HG03196 (cell line): ENCODE data around the gene LSM7.

Experiments
- ATAC-seq: cut with Tn5 transposase; IDR thresholded peaks from one replicate; pipeline ENCODE4 v1.9.1; 2021; ENCODE audit not compliant: unreplicated experiment

Gene LSM7

GRCh38 chr19:2328401-2329148 lies at the start of gene LSM7, which contains the start of gene SPPL2B:
LSM7 (minus strand) TSS chr19:2328586; CDS start chr19:2328566, 20 bp downstream.
SPPL2B (plus strand) TSS chr19:2328684; CDS start chr19:2328710, 26 bp downstream.
- ATAC-seq, result peak; percentile 54

- no peak for ATAC-seq
Measured at GRCh38 chr19:2376784-2377519, 48.6 kb upstream of the LSM7 start.

DNA sequence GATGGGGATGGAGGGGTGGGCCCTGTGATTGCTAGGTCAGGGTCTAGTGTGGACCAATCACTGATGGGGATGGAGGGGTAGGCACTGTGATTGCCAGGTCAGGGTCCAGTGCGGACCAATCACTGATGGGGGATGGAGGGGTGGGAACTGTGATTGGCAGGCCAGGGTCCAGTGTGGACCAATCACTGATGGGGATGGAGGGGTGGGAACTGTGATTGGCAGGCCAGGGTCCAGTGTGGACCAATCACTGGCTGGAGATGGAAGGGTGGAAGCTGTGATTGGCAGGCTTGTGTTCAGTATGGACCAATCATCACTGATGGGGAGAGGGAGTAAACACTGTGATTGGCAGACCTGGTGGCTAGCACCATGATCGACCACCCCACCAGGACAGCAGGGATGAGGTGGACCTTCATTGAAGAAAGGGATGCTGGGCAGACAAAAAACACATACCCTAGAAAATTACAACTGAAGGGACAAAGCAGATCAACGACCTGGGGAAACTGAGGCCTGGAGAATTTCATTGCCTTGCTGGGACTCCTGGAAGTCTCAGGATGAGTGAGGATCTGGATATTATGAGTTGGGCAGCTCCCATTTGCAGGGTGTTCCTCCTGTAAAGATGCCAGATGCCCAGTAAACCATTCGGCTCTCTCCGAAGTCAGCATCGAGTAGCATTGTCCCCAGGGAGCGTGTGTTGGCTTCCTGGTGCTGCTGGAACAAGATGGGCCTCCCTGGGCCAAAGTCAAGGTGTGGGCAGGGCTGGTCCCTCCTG lies 47.2 kb upstream of the LSM7 start:
- no peak for ATAC-seq

- no peak for ATAC-seq
Measured at GRCh38 chr19:2374808-2375207, 46.4 kb upstream of the LSM7 start.

DNA sequence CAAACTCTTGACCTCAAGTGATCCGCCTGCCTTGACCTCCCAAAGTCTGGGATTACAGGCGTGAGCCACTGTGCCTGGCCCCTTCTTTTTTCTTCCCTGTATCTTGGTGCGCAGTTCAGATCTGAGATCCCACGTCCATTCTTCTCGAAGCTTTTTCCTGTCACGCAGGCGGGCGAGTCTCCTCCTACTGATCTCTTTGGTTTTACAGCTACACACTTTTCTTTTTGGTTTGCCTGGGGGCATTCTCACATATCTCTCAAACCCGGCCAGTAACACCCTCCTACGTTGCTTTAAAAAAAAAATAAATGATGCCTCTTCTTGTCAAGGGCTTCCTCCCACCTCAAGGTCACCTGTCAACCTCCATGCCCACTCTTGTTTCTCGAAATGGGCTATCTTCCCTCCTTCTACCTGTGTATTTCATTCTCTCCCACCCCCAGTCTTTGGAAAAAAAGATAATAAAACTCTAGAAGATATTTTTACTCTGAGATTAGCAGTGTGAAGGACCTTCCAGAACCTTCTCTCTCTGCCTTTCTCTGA lies 43.8 kb upstream of the LSM7 start:
- no peak for ATAC-seq

DNA sequence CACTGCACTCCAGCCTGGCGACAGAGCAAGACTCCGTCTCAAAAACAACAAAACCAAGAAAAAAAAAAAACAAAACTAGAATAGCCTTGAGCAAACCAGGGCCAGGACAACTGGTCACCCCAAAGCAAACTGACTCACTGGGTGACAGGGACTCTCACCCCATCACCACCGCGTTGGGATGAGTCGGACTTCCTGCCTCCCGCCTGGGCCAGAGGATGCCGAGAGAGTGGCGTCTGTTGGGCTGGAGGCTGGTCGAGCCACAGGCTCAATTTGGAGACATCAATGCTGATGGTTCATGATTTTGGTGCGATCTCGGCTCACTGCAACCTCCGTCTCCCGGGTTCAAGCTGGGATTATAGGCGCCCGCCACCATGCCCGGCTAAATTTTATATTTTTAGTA lies 43.3 kb upstream of the LSM7 start:
- no peak for ATAC-seq

GRCh38 chr19:2365201-2365970 lies 37.0 kb upstream of the LSM7 start:
- no peak for ATAC-seq

GRCh38 chr19:2363419-2363818 lies 35.0 kb upstream of the LSM7 start:
- ATAC-seq, result no peak

DNA sequence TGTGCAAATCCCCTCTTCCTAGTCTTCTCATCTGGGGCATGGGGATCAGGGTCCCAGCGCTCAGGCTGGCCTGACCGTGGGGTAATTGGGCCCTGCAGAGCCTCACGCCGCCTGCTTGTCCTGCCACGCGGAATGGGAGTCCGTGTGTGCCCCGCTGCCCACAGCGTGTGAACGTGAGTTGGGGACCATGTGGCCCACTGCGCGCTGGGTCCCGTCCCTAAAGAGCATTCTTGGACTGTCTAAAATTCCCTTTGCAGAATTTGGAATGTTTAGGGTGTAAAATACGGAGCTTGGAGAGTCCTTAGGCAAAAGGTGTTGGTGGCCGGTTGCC lies 34.5 kb upstream of the LSM7 start:
- no peak for ATAC-seq

- ATAC-seq, result no peak
Measured at GRCh38 chr19:2362046-2362969, 33.9 kb upstream of the LSM7 start.

- no peak for ATAC-seq
Measured at GRCh38 chr19:2361246-2362045, 33.1 kb upstream of the LSM7 start.

GRCh38 chr19:2360833-2361232 lies 32.4 kb upstream of the LSM7 start:
- no peak for ATAC-seq

- no peak for ATAC-seq
Measured at GRCh38 chr19:2359992-2360685, 31.8 kb upstream of the LSM7 start, which contains the start of gene TMPRSS9. TMPRSS9 (plus strand) TSS chr19:2360265; CDS start chr19:2389786, 29,521 bp downstream.

GRCh38 chr19:2358548-2359173 lies 30.3 kb upstream of the LSM7 start:
- no peak for ATAC-seq

DNA sequence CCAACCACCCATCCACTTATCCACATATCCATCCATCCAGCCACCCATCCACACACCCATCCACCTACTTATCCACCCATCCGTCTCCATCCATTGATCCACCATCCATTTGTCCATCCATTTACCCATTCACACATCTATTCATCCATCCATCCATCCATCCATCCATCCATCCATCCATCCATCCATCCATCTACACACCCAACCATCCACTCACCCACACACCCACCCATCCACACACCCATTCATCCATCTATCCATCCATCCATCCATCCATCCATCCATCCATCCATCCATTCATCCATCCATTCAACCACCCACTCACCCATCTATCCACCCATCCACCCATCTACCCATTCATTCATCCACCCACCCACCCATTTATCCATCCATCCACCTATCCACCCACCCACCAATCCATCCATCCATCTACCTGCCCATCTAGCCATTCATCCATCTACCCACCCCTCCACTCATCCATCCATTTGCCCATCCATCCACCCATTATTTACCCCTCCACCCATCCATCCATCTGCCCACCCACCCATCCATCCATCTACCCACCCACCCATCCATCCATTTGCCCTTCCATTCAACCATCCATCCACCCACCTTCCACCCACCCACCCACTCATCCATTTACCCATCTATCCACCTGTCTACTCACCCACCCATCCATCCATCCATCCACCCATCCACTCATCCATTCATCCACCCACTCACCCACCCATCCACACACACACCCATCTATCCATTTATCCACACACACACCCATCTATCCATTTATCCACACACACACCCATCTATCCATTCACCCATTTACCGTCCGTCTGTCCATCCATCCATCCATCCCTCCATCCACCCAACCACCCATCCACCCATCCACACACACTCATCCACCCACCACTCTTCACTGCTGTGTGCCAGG lies 29.2 kb upstream of the LSM7 start:
- no peak for ATAC-seq

GRCh38 chr19:2356036-2356646 lies 27.8 kb upstream of the LSM7 start:
- no peak for ATAC-seq
